ENCODE measurements around the gene KLHL8.

KLHL8 gene

DNA sequence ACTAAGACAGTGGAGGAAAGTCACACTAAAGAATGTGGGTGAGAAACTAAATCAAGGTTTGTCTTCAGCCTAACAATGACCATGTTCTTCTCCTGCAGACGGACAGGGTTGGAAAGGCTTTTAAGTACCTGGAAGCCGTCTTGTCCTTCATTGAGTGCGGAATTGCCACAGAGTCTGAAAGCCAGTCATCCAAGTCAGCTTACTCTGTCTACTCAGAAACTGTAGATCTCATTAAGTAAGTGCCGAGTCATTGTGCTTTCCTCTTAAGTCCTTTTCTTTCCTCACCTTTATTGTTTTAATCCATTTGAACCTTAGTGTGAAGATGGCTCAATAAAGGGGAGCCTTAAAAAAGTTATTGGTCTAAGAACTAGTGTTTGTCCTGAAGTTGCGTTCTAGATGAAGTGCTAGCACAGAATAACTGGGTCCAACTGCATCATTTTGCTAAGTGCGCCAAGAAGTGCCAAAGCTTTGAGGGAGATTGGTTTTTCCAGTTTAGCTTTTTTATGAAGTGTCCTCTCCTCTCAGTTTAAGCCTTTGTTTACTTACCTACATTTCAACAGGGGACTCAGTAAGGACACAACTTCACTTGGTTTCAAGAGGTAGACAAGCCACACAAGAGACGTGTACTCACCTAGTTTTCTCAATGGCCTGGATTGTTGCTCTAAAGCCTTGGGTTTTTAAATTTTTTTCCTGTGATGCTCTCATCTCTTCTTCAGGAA, 89.3 kb downstream of the KLHL8 start:
- DNase-seq (ENCODE audit: low read depth in 1 of 2, low spot score in 1 of 2), result no peak
- TF ChIP-seq SPI1 (IDR thresholded peaks at IDR 0.05; ENCODE audit: borderline replicate concordance, low read depth) (no peak), GABPA (IDR thresholded peaks at IDR 0.05; ENCODE audit: low read depth) (no peak), POLR2AphosphoS5 (IDR thresholded peaks at IDR 0.05; ENCODE audit: low read depth) (no peak)
- TF ChIP-seq, protein P1, sequence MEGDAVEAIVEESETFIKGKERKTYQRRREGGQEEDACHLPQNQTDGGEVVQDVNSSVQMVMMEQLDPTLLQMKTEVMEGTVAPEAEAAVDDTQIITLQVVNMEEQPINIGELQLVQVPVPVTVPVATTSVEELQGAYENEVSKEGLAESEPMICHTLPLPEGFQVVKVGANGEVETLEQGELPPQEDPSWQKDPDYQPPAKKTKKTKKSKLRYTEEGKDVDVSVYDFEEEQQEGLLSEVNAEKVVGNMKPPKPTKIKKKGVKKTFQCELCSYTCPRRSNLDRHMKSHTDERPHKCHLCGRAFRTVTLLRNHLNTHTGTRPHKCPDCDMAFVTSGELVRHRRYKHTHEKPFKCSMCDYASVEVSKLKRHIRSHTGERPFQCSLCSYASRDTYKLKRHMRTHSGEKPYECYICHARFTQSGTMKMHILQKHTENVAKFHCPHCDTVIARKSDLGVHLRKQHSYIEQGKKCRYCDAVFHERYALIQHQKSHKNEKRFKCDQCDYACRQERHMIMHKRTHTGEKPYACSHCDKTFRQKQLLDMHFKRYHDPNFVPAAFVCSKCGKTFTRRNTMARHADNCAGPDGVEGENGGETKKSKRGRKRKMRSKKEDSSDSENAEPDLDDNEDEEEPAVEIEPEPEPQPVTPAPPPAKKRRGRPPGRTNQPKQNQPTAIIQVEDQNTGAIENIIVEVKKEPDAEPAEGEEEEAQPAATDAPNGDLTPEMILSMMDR (IDR thresholded peaks at IDR 0.05; ENCODE audit: insufficient read depth, low read length), result no peak
- TF ChIP-seq, protein P2, sequence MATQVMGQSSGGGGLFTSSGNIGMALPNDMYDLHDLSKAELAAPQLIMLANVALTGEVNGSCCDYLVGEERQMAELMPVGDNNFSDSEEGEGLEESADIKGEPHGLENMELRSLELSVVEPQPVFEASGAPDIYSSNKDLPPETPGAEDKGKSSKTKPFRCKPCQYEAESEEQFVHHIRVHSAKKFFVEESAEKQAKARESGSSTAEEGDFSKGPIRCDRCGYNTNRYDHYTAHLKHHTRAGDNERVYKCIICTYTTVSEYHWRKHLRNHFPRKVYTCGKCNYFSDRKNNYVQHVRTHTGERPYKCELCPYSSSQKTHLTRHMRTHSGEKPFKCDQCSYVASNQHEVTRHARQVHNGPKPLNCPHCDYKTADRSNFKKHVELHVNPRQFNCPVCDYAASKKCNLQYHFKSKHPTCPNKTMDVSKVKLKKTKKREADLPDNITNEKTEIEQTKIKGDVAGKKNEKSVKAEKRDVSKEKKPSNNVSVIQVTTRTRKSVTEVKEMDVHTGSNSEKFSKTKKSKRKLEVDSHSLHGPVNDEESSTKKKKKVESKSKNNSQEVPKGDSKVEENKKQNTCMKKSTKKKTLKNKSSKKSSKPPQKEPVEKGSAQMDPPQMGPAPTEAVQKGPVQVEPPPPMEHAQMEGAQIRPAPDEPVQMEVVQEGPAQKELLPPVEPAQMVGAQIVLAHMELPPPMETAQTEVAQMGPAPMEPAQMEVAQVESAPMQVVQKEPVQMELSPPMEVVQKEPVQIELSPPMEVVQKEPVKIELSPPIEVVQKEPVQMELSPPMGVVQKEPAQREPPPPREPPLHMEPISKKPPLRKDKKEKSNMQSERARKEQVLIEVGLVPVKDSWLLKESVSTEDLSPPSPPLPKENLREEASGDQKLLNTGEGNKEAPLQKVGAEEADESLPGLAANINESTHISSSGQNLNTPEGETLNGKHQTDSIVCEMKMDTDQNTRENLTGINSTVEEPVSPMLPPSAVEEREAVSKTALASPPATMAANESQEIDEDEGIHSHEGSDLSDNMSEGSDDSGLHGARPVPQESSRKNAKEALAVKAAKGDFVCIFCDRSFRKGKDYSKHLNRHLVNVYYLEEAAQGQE (IDR thresholded peaks at IDR 0.05; ENCODE audit: insufficient replicate concordance, low read depth), result no peak
- no peaks in the 10 kb centered on the region for H3K27me3 ChIP-seq (ENCODE audit: insufficient read depth, poor library complexity, severe bottlenecking)
- no peak overlapping the region for H3K27ac ChIP-seq (replicated peaks)
- H3K4me3 ChIP-seq (replicated peaks; ENCODE audit: insufficient read depth, low read length), result no peak overlapping the region

DNA sequence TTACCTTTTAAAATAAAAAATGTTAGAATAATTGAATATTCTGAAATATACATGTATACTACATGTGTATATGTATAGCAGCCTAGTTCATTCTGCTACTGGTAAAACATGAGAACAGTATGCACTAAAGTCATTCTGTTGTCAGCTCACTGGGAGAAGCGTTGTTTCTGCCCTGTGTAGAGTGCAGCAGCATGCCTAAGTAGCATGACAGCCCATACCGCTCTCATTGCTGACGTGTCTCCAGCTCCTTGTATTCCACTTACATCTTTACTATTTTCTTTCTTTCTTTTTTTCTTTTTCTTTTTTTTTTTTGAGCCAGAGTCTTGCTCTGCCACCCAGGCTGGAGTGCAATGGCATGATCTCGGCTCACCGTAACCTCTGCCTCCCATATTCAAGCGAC, 90.7 kb downstream of the KLHL8 start:
- Histone ChIP-seq H3K4me3 (replicated peaks; ENCODE audit: insufficient read depth, low read length) (no peak overlapping the region), H3K27ac (replicated peaks) (no peak overlapping the region), H3K27me3 (ENCODE audit: insufficient read depth, poor library complexity, severe bottlenecking) (no peaks in the 10 kb centered on the region)
- TF ChIP-seq, protein P1 (IDR thresholded peaks at IDR 0.05; ENCODE audit: insufficient read depth, low read length), result no peak
- TF ChIP-seq POLR2AphosphoS5 (IDR thresholded peaks at IDR 0.05; ENCODE audit: low read depth) (no peak), SPI1 (IDR thresholded peaks at IDR 0.05; ENCODE audit: borderline replicate concordance, low read depth) (no peak), GABPA (IDR thresholded peaks at IDR 0.05; ENCODE audit: low read depth) (no peak)
- TF ChIP-seq, protein P2 (IDR thresholded peaks at IDR 0.05; ENCODE audit: insufficient replicate concordance, low read depth), result no peak
- DNase-seq (ENCODE audit: low read depth in 1 of 2, low spot score in 1 of 2), result no peak

GRCh38 chr4:87128006-87128705, 92.3 kb downstream of the KLHL8 start:
- no peak overlapping the region for H3K4me3 ChIP-seq (replicated peaks; ENCODE audit: insufficient read depth, low read length)
- TF ChIP-seq POLR2AphosphoS5 (IDR thresholded peaks at IDR 0.05; ENCODE audit: low read depth) (no peak), SPI1 (IDR thresholded peaks at IDR 0.05; ENCODE audit: borderline replicate concordance, low read depth) (no peak), GABPA (IDR thresholded peaks at IDR 0.05; ENCODE audit: low read depth) (no peak)
- TF ChIP-seq, protein P1 (IDR thresholded peaks at IDR 0.05; ENCODE audit: insufficient read depth, low read length), result no peak
- H3K27ac ChIP-seq (replicated peaks), result no peak overlapping the region

More at GRCh38 chr4:87128006-87128705, 92.3 kb downstream of the KLHL8 start:
- no peaks in the 10 kb centered on the region for H3K27me3 ChIP-seq (ENCODE audit: insufficient read depth, poor library complexity, severe bottlenecking)
- DNase-seq (ENCODE audit: low read depth in 1 of 2, low spot score in 1 of 2), result no peak

Measured in HL-60 (cell line).